ENCODE results near the gene SLC12A3.

DNA sequence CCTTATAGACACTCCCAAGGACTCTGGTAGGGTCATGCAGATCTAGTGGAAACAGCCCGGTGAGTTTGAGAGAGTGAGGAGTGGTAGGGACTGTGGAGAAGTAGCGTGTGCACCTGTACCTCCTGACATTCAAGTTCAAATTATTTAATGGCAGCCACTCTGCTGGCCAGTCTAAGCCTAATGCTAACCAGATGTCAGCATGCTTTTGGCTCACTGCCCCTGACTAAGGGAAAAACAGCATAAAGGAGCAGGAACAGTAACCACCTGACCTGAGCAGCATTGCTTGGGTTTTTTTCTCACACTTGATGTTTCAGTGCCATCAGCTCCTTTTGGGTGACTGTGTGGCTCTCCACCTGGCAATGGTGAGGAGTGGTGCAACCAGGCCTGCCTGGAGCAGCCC is 23.8 kb upstream of the SLC12A3 start:
- TF ChIP-seq CTCF (IDR thresholded peaks at IDR 0.05; ENCODE audit: low read depth, low read length), result no peak
- no peak for TF ChIP-seq EZH2phosphoT487 (IDR thresholded peaks at IDR 0.05; ENCODE audit: low read depth)
